ENCODE results near the gene KIF21A.

KIF21A gene

DNA sequence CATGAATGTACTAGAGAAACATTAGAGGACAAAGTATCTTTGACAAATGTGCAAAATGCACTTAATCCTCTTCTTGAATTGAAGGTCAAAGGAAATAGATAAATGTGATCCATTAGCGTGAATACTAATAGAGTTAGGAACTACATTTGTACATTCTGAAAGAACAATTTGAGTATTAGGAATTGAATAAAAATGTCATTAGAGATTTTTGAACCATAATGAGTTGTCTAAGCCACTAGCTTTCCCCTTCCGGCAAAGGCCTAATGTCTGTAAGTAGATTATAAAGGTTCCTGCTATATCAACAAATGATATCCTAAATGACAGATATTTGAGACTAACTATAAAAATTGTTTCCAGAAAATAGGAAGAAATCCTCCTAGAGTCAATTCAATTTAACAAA lies 59.8 kb downstream of the KIF21A start:
- DNase-seq, result no peak

DNA sequence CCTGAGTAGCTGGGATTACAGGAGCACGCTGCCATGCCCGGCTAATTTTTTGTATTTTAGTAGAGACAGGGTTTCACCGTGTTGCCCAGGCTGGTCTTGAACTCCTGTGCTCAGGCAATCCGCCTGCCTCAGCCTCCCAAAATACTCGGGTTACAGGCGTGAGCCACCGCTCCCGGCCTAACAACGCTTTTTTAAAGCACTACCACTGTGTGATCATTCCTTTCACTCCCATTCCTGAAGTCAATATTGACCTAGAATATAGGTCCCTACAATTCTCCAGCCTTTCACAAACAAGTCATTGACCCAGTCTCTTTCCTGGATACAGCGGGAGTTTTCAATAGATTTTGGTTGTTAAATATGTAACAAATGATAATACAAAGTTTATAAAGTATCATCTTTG lies 62.8 kb downstream of the KIF21A start:
- no peak for DNase-seq

- DNase-seq, result no peak
Observed at GRCh38 chr12:39378341-39378740, 64.6 kb downstream of the KIF21A start.

DNA sequence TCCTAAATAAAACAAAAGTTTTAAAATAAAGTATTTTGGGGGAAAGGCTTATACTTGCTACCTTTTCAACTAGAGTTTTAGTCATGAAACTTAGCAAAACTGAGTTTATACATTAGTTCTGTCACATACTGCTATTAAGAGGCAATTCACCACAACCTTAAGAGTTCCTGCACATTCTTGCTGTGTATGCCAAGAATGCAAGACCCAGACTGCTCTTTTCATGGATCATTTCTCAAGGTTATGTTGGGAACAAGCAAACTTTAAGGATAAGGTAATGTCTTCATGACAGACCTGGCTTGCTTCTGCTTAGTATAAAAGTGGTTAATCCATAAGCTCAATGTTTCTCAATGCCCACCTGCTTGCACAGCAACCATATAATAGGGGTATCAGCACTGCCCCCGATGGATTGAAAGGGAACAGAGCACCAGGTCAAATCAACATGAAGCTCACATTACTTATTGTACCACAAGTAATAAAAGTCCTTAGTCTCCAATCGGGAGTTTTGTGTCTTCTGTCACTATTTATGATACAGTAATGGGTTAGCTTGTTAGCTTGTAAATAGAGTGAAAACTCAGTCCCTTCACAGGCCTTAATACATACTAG lies 67.6 kb downstream of the KIF21A start:
- DNase-seq, result no peak

DNA sequence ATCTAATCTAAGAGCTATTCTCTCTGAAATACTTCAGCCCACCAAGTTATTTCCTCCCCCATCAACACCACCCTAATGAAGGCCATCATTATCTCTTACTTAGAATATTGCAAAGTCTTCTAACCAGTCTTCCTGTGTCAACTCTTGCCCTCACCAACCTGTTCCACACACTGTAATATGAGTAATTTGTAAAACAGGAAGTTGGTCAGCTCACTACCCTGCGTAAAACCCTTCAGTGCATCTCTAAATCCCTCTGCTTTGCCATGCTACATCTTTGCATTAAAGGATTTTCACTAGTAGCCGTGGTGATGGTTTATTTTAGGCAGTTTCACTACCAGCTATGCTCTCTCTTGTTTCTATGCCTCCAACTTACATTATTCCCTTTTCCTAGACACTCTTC lies 70.0 kb downstream of the KIF21A start:
- DNase-seq, result no peak

DNA sequence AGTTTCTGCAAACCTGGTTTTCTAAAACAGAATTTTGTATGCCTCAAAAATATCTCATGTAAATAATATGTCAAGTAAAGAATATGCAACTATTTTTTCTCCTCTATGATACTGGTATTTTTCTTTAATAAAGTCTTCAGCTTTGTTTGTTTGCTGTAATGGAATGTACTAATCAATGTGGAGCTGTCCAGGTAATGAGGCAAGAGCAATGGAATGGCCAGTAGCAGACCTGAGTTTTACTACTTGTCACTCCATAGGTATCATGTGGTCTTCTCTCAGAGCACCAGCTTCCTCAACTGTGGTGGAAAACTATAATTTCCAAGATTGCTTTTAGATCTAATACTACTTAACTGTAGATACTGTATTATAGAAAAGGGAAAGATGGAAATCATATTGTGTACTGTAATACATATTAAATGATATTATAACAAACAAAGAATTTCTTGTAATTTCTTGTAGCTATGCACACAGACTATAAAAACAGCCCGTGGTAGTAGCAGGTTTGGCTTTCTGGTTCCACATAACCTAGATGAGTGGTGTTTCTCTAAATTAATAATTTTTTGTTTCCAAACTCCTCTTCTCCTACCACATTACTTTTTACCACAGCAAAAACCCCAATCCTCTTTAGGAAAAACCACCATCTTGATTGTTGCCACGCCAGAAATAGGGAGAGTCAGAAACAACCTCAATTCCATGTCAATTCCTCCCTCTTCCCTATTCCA lies 70.6 kb downstream of the KIF21A start:
- DNase-seq, result no peak

GRCh38 chr12:39369756-39370155 lies 73.2 kb downstream of the KIF21A start:
- no peak for DNase-seq

DNA sequence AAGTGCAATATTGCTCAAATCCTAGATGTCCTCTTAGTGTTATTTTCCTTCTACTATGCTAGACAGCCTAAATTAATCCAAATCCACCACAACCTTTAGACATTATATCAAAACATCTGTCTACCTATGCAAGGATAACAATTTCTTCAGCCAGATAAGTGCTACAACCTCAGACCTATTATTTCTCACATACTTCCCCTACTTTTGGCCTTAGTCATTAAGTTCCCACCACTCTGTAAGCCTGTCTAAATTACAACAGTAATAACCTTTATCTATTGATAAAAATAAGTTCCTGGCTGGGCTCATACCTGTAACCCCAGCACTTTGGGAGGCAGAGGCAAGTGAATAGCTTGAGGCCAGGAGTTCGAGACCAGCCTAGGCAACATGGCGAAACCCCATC lies 74.0 kb downstream of the KIF21A start:
- no peak for DNase-seq

DNA sequence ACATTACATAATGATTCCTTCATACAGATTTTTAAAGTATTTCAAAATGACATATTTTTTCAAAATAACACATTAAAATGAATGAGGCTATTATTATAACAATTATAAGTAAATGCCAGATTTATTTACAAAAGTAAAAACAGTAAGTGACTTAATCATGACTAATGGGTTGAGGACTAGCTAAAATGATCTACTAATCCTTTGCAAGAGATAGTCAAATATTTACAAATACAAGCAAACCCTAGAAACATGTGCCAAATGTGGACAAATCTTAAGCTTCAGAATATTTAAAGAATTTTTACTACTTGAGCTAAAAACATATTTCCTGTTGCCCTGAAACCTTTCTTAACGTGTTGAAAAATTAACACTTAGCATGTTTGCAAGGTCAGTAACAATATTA lies 74.8 kb downstream of the KIF21A start:
- DNase-seq, result no peak

DNA sequence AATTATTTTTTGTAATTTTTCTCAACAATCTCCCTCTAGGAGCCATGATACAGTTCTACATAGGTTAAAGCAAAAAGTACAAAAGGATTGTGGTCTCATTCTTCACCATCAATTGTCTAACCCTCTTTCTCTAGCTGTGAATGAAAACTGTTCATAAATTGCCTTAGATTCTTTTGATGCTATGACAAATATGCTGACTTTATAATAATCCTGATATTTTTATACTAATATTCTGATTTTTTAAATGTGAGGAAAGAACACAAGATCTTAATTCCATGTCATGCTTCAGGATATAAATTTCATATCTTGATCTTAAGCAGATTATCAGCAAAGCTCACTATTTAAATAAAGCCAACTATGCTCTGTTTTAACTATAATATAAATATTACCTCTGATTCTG lies 75.4 kb downstream of the KIF21A start:
- no peak for DNase-seq

DNA sequence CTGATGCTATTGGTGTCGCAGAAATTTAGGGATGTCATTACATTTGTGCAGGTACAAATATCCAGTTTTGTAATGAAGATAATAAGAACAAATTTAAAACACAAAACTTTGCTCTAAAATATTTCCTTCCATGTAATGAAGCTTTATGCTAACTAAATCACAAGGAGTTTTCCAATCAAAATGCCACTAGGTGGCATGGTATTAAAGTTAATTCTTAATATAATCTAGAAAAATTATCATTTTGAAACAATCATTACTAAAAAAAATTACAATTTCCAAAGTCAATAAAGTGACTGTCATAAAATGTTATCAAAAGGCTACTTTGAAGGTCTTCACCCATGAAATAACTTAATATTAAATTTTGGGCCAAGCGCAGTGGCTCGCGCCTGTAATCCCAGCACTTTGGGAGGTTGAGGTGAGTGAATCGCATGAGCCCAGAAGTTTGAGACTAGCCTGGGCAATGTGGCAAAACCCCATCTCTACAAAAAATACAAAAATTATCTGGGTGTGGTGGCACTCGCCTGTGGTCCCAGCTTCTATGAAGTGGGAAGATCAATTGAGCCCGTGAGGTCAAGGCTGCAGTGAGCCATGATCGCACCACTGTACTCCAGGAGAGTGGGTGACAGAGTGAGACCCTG lies 77.4 kb downstream of the KIF21A start:
- no peak for DNase-seq

DNA sequence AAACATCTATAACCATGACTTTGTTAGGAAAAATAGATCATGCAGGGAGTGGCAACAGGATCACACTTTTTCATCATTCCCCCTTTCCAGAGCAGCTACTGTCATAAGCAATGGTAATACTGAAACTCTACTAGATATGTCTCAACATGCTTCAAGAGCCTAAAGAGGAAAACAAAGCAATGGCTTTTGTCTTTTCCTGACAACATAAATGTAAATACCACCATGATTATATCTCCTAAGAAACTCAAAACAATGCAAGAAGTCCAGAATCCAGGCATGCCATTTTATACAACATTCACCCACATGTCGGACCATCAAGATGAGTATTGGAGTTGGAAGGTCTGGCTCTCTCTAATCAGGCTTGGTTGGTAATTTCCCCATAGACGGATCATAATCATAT lies 78.7 kb downstream of the KIF21A start:
- DNase-seq, result no peak

- DNase-seq, result no peak
Observed at GRCh38 chr12:39359645-39360044, 83.3 kb downstream of the KIF21A start.

- DNase-seq, result no peak
Observed at GRCh38 chr12:39357041-39357440, 85.9 kb downstream of the KIF21A start.

DNA sequence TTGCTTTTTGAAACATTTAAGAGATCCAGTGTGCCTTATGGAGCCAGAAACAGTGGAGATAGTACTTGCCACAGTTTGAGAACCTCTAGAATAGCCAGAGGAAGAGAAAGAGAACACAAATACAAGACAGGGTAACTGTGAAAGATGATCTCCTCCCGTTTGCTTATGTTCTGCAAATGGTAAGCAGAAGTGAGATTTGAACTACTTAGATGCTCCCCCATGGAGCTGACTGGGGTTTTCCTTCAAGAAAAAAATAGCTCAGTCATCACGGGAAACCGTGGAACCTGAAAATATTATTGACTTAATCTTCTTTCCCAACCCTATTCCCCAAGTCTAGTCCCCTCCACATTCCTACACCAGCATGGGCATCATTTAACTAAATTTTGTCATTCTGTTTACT lies 87.1 kb downstream of the KIF21A start:
- no peak for DNase-seq

- DNase-seq, result no peak
Observed at GRCh38 chr12:39354955-39355354, 88.0 kb downstream of the KIF21A start.

GRCh38 chr12:39352471-39353017 lies 90.4 kb downstream of the KIF21A start:
- no peak for DNase-seq

DNA sequence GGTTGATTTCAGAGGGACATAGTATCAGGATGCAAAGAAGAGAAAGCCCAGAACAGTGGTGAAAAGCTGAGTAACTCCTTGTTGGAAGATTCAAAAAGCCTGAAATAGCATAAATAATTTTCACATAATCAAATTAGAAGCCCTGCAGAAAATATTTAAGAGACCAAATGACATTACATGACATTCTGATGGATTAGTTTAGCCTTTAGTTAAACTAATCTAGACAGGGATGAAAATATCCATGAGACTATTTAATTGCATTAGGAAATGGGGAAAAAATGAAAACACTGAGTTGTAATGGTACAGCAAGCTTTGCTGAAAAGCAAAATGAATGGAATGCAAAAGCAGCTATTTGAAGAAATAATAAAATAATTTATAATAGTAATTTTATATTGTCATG lies 91.8 kb downstream of the KIF21A start:
- DNase-seq, result no peak

GRCh38 chr12:39348941-39349626 lies 93.8 kb downstream of the KIF21A start:
- DNase-seq, result no peak

GRCh38 chr12:39348523-39348922 lies 94.4 kb downstream of the KIF21A start:
- no peak for DNase-seq

- DNase-seq, result no peak
Observed at GRCh38 chr12:39344926-39345325, 98.0 kb downstream of the KIF21A start.

- no peak for DNase-seq
Observed at GRCh38 chr12:39343665-39344064, 99.3 kb downstream of the KIF21A start.

DNA sequence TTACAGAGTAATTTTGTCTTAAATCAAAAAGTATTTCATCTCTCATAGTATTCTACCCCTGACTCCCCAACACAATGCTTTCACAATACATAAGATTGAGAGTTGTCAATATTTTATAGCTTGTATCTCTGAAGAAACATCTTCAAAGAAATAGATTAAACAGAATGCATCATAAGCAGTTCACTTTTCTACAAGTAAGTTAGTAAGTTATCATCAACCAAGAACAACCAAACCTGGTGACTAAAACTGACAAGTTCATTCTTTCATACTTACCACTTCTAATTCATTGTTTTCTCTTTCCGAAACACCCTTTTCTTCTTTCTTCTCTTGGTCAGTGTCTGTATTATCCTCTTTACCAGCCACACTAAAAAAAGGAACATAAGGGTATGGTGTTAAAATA lies 101.2 kb downstream of the KIF21A start:
- DNase-seq, result no peak

GRCh38 chr12:39341179-39341578 lies 101.7 kb downstream of the KIF21A start:
- DNase-seq, result no peak

Data from NCI-H446 treated with DMSO at 0.1 percent for 48 hours (cell line).